ENCODE data around the gene COPG2.
"Not testable (repeated sequence)": the region's sequence is repeated elsewhere in the genome, so short reads cannot be mapped to it uniquely, and the experiment has no call there.

The COPG2 gene

DNA sequence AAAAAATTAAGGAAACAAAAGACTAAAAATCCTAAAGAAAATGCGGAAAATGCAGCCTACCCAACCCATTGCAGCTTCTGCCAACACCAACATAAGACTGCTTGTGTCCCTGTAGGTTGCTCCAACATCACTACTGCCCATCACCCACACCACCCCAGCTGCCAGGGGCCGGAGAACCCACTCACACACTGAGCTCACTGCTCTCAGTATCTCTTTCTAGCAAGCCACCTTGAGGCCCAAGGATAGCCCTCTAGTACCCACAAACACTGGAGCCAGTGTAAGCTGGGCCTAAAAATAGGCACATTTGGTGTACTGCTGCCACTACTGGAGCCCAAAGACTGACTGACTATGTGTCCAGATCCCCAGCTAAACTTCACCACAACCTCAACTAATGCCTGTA is 109.4 kb downstream of the COPG2 start:
- no peak for DNase-seq

DNA sequence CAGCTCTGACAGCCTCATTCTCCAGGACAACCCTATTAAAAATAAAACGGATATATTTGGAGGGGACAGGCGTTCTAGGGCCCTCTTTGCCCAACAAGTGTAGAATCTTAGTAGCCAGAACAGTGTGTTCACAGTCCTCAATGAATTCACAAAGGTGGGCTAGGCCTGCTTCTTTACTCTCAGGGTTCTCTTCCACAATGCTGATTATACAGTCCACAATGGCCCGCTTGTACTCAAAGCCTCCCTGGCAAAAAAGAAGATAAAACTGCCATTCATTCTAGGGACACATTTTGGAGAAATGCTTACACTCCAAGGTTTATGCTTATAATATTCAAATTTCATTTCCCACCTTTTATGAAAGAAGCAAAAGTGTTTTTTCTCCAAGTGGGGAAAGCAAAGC is 114.1 kb downstream of the COPG2 start:
- no peak for DNase-seq

DNA sequence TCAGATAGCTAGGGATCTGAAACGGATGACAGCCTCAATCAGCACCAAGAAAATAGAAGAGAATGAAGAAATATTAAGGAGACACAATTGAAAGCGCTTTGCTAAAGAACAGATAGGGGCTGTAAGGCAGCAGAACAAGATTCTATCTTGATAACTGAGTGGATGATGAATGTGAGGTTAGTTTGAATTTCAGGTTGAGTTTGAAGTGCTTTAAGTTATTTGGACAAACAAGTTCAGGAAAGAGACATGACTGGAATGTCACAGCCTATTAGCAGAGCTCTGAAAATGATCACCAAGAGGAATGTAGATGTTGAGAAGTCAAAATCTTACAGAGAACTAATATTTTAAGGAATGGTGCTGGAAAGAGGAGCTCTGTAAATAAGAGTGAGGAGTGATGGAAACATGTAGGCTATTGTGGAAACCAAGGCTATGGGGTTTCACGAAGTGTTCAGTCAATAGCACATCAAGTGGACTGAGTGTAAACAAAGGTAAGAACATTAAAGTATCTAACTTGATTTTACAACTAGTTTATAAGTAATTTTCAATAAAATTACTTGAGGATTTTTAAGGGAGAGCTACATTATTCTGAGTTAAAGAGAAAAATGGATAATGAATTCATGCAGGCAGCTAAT is 115.0 kb downstream of the COPG2 start:
- no peak for DNase-seq

DNA sequence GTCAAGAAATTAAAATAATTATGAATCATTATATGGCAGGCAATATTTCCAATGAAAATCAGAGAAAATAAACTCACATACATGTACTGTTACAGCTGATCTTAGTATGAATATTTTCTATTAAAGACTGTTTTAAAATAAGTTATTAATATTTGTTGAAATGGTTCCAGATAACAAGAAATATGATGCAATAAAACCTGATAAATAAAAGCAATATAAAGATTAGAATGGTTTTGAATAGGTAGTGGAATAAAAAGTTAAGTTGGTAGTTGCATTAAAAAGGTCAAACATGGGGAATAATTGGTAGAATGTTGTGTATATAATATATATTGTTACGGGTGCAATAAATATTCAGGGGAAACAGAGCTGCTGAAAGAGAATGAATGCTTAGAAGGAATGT is 124.2 kb downstream of the COPG2 start:
- DNase-seq, result no peak

DNA sequence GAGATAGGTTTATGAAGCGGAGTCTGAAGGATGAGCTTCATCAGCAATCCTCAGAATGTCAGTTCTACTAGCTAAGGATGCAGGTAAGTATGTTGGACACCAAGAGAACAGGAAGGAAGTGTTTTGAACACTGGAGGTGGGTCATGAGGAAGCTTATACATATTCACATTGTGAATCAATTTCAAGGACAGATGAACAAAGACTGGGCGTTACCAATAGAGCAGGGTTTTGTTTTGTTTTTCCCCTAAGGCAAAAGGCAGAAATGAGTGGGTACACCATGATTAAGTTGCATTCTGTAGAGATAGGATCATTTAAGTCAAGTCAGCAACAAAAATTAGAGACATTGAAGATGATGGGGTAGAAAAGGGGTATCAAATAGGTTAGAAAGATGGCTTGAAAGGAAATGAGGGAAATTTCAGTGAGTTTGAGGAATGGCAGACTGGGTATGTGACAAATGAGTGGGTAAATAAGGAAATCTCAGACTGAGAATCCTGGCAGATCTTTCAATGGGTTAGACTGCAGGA is 125.0 kb downstream of the COPG2 start:
- no peak for DNase-seq

DNA sequence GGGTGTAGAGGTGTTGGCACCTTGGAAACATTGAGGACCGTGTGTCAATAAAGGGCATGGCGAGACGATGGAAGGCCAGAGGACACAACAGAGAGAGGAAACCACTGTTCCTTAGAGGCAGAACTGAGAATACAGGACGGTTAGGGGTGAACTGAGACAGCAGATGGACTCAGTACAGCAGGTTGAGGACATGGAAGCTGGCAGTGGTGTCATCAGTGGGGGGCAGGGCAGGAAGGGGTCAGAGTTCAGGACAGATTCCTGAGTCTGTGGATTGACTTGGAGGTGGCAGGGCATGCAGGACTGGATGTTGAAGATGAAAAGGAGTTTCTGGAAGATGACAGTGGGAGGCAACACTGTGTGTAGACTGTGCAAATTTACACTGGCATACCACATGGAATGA is 126.3 kb downstream of the COPG2 start:
- DNase-seq, result not testable (repeated sequence)

DNA sequence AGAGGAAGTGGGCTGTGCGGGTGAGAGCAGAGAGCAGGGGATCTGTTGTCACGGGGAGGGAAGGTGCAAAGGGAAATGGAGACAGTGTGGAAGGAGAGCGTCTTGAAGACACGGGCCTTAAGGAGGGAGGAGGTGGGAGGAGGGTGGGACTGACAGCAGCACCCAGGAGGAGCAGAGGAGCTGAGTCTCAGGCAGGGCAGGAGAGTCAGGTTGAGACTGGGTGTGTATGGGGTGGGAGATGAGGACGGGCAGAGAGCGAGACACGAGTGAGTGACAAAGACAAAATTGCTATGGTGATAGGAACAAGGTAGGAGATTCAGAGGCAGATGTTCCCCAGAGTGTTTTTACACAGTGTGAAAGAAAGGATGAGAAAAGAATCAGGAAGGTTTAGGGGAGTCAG is 127.3 kb downstream of the COPG2 start:
- not testable (repeated sequence) for DNase-seq

DNA sequence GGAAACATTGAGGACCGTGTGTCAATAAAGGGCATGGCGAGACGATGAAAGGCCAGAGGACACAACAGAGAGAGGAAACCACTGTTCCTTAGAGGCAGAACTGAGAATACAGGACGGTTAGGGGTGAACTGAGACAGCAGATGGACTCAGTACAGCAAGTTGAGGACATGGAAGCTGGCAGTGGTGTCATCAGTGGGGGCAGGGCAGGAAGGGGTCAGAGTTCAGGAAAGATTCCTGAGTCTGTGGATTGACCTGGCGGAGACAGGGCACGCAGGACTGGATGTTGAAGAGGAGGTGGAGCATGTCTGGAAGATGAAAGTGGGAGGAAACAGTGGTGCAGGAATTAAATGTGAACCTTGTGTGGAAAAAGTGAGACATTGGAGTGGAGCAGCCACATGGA is 130.7 kb downstream of the COPG2 start:
- DNase-seq, result not testable (repeated sequence)

DNA sequence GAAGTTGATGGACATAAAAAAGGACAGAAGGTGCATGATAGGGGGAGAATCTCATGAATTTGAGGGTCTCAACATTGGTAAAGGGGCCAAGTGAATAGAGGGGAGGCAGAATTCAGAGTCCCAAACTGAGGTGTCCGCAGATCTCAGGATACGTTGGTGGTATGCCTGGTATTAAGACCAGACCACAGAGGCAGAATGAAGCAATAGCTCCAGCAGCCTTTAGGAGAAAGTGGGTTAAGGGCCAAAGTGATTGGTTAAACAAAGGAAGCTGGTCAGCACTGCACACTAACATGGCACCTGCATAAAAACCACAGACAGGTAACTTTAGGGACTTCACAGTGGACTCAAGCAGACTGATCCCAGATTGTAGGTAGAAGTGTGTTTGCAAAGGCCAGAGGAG is 139.1 kb downstream of the COPG2 start:
- no peak for DNase-seq

DNA sequence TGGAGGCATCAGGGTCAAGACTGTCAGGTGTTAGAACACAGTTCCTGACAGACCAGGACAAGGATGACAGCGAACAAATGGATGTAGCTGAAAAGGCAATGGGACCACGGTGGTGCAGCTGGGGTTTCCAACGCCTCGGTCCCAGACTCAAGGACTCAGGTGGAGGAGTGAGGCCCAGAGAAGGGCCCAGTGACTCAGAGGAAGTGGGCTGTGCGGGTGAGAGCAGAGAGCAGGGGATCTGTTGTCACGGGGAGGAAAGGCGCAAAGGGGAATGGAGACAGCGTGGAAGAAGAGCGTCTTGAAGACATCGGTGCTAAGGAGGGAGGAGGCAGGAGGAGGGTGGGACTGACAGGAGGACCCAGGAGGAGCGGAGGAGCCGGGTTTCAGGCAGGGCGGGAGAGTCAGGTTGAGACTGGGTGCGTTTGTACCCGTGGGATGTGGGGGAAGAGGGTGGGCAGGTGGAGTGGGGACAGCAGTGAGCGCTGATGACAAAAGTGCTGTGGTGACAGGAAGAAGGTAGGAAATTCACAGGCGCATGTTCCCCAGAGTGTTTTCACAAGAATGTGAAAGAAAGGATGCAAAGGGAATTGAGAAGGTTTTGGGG is 140.7 kb downstream of the COPG2 start:
- not testable (repeated sequence) for DNase-seq

DNA sequence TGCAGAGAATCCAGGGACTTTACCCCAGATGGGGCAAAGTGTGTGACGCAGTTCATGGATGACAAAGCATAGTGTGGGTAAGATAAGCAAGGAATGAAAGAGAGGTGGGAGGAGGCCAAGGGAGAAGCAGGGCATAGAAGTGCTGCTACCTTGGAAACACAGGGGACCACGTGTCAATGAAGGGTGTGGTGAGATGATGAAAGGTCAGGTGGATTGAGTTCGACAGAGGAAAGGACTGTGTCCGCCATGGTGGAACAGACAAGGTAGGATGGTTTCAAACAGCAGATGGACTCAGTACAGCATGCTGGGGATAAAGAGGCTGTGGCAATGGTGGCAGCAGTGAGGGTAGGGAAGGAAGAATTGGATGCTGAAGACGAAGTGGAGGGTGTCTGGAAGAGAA is 143.9 kb downstream of the COPG2 start:
- no peak for DNase-seq

DNA sequence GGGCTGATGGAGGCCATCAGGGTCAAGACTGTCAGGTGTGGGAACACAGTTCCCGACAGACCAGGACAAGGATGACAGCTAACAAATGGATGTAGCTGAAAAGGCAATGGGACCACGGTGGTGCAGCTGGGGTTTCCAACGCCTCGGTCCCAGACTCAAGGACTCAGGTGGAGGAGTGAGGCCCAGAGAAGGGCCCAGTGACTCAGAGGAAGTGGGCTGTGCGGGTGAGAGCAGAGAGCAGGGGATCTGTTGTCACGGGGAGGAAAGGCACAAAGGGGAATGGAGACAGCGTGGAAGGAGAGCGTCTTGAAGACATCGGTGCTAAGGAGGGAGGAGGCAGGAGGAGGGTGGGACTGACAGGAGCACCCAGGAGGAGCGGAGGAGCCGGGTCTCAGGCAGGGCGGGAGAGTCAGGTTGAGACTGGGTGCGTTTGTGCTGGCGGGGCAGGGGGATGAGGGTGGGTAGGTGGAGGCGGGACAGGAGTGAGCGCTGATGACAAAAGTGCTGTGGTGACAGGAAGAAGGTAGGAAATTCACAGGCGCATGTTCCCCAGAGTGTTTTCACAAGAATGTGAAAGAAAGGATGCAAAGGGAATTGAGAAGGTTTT is 144.9 kb downstream of the COPG2 start:
- DNase-seq, result not testable (repeated sequence)

DNA sequence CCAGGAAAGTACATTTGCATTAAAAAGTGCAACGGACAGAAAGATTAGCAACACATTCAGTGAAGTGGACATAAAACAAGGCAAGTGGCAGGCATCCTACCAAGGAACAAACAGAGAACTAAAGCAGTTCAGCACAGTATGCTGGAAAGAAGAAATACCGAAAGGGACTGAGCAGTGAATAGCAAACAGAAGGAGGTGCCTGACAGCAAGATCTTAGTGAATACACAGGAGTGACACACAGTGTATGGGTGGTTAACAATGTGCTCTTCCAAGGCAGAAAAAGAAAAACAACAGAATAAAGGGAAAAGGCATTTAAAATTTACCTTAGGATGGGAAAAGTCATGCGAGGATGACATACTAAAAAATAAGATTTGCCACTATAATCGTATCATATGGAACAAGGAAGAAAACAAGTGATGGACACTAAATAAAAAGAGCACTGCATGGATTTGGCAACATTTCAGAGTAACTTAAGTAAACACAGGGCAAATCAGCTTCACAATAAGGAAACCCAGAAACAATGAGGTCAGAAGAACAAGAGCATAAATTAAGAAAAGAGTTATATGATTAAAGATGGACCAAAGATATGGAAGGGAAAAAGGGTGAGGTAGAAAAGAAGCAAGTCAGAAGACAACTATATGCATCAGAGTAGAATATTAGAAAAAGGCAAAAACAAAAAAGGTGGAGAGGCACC is 147.1 kb downstream of the COPG2 start:
- DNase-seq, result no peak

DNA sequence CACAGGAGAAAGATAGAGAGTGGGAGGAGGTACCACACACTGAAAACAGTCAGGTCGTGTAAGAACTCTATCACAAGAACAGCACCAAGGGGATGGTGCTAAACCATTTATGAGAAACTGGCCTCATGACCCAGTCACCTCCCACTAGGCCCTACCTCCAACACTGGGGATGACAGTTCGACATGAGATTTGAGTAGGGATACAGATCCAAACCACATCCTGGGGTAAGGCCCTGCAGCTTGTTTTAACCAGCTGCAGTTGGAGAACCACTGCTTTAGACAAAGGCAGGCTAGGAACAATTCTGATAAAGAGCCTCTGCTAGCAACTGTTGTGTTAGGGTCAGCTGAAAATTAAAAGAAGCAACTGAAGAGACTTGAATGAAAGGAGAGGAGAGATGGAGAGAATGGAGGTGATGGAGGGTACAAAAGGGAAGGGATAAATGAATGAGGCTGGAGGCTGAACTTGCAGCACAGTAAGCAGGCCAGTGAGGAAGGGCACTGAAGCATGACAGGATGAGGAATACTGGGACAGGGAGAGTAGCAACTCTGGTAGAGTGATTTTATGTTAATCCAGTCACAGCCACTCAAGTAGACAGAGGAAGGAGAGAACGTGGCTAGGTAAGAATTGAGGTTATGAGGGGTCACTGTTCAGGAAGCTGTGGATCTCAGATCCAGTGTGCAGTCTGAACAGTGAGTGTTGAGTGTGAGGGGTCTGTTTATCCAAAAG is 153.1 kb downstream of the COPG2 start:
- DNase-seq, result no peak

DNA sequence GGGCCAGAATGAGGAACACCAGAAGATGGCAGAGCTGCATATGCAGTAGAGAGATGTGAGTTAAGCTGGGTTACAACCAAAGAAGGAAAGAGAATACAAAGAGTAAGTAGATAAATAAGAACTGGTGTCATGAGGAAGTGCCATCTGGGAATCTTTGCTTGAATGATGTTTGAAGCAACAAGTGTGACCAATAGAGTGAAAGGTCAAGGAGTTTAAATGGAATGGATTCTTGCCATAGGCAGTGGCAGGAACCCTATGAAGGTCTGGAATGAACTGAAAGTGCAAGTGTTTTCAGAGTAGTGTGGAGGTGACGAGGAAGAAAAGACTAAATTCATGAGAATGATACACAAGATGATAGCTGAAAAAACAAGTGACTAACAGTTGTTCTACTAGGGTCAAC is 155.1 kb downstream of the COPG2 start:
- no peak for DNase-seq

DNA sequence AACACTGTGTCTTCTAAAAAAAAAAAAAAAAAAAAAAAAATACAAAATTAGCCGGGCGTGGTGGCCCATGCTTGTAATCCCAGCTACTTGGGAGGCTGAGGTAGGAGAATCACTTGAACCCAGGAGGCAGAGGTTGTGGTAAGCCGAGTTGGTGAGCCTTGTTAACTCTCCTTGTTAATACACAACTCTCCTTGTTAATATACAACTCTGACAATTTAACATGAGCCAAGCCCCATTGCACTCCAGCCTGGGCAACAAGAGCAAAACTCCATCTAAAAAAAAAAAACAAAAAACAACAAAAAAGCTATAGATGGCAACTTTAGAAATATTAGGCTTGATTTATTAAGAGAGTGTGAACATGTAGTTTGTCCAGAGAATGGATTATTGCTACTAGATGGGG is 156.5 kb downstream of the COPG2 start:
- DNase-seq, result not testable (repeated sequence)

DNA sequence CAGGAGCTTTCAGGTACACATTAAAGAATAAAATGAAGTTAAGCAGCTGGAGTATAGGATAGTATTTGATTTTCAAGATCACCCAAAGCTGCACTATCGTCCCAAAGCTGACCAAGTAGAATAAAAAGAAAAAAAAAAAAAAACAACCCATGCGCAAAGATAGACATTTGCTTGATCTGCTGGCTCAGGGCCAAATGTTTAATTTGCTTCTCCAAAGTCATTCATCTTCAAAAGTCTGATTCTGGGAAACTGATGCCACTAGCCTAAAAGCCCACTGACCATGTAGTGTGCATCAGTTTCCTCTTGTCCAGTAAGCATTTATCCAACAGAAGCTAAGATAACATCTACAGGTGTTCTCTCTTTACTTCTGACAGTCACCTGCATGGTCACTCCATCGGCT is 162.2 kb downstream of the COPG2 start:
- no peak for DNase-seq

DNA sequence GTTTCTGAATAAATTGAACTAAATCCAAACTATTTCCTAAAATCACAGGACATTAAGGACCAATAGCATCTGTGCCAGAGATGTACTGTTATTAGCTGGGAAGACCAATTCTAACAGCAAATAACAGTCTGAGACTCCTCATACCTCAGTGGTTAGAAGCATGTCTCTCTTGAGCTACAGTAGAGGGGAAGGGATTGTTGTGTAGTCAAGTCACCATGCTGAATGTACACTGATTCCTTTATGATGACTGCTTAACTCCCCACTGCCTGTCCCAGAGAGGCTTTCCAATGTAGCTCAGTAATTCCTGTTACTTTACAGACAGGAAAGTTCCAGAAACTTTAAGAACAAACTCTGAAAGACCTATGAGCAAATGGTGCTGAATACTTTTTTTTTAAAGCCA is 162.8 kb downstream of the COPG2 start:
- no peak for DNase-seq

DNA sequence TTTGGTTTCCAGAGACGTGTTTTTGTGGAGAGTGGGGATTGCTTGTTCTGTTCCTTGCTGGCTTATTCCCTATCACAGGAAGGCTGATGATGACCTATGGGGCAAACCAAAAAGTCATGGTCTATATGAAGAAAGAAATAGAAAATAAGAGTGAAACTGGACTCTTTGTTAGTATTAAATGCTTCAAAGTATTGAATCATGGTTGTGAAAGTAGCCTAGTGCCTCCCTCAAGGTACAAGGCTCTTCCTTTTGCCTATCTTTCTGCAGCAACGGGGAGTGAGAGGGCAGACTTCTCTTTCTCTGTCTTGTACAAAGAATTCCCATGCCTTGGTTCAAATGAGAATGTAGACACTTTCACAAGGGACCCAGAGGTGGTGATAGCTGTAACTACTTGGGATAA is 167.6 kb downstream of the COPG2 start:
- DNase-seq, result no peak

DNA sequence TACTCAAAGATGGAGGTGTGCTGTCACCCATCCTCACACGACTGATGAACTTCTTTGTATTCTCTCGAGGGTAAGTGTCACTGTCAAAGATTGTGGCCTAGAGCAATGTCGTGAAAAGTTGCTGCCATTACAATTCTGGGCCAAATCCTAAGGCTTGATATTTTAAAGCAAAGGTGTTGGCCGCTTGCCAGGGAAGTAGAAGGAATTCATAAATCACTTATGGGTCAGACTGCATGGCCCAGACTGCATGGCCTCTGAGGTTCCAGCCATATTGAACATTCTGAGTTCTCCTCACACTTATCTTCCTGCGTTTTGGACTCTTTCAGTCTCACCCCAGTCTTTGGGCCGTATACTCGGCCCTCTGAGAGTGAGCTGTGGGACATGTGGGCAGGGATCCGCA is 168.1 kb downstream of the COPG2 start:
- DNase-seq, result no peak

DNA sequence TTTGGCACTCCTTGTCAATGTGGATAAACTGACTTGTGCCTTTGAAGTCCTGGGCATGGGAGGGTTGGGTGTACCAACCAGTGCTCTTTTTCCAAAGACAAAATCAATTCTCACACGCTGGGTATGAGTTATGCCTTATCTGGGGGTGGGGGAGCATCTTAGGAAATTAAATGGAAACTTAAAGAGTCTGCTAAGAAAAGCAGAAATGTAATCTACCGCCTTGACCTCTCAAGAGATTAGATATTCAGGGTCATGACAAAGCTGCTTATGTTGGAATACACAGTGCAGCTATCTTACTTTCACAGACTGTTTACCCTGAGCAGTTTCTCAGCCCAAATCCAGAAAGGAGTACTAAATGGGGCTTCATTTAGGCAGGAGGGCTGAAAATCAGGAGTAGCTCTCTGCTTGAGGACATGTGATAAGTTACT is 174.1 kb downstream of the COPG2 start:
- no peak for DNase-seq

DNA sequence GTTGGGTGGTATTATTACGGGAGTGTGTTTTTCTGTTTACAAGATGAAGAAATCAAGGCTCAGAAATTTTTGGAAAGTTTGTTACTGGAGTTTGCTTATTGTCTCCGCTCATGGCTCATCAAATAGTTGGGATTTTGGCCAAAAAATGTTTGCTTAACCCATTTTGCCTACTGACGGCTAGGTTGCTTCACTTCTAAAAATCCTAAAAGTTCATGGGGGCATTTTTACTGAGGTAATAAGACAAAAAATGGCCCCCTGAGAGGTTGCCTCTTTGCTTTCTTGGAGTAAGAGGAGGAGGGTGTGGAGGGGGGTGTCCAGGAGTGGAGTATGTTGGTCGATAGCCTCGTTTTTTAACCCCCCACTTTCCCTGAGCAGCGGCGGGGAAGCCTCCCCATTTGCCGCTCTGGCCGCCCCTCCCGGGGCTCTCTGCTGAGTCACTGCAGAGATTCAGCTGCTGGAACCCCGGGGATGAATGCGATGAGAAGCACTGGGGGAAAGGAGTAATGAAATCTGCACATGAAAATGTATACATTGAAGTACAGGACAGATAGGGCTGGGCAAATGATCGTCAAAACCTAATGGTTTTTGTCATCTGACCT is 175.2 kb downstream of the COPG2 start:
- no peak for DNase-seq
